ENCODE measurements around the gene AMIGO3. TPM values are rescaled to one million over a fixed set of nuclear protein-coding genes. Genes with fewer than 3 reads are reported as not detected.

AMIGO3 gene
- total RNA-seq, 1 experiment from 2014 or later = 0.32 TPM

DNA sequence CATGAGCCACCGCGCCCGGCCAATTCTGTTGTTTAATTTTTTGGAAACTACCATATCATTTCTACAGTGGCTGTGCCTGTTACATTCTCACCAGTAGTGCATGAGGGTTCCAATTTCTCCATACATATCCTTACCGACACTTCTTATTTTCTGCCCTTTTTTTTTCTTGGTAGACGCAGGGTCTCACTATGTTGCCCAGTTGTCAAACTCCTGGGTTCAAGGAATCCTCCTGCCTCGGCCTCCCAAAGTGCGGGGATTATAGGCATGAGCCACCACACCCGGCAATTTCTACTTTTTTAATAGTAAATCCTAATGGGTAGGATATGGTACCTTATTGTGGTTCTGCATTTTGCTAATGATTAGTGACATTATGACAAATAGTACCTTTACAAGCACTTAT, 9.6 kb downstream of the AMIGO3 start:
- no TSS peak for BruUV-seq (replicated peaks)
- Histone ChIP-seq H3K27ac (ENCODE audit: low read depth, low read length) (no peak overlapping the region), H3K4me2 (ENCODE audit: low read length) (no peak overlapping the region), H3K9ac (ENCODE audit: low read length) (no peak overlapping the region), H4K20me1 (ENCODE audit: insufficient read depth) (no peaks in the 10 kb centered on the region), H3K9me3 (ENCODE audit: control insufficient read depth in 1 of 2, insufficient read depth in 1 of 2, low read depth in 1 of 2, low read length in 2 of 2) (no peaks in the 10 kb centered on the region), H3K4me1 (ENCODE audit: control insufficient read depth in 1 of 2, insufficient read depth in 2 of 2, low read length in 2 of 2) (no peaks in the 10 kb centered on the region), H2AFZ (ENCODE audit: low read depth, low read length, poor library complexity, severe bottlenecking) (no peak overlapping the region), H3K9me2 (ENCODE audit: insufficient read depth) (no peaks in the 10 kb centered on the region), H3K27me3 (ENCODE audit: insufficient read depth, low read length) (no peaks in the 10 kb centered on the region), H3K36me3 (ENCODE audit: control insufficient read depth in 1 of 2, insufficient read depth in 2 of 2, low read length in 2 of 2) (peaks cover 0 to 4% of the 10 kb centered on the region in 2 experiments; a peak in 2 of 4 replicates), H3K79me2 (ENCODE audit: insufficient read depth, low read length) (no peaks in the 10 kb centered on the region), H3K4me3 (replicated peaks in 1 of 2; ENCODE audit: low read depth in 1 of 2, low read length in 2 of 2) (no peak overlapping the region)
- no peak for DNase-seq (ENCODE audit: low read depth, low spot score)
- TF ChIP-seq CBX3 (IDR thresholded peaks at IDR 0.05; ENCODE audit: low read depth) = no peak
- TF ChIP-seq TCF7L2 (IDR thresholded peaks at IDR 0.05; ENCODE audit: borderline replicate concordance, extremely low read depth, insufficient read depth, insufficient read length) = no peak
- no peak for TF ChIP-seq ZFX (IDR thresholded peaks at IDR 0.05)
- TF ChIP-seq ZNF274 (IDR thresholded peaks at IDR 0.05; ENCODE audit: low read depth, low read length) = no peak
- no peak for TF ChIP-seq EZH2phosphoT487 (IDR thresholded peaks at IDR 0.05; ENCODE audit: borderline replicate concordance)
- no peak for TF ChIP-seq YY1 (IDR thresholded peaks at IDR 0.05; ENCODE audit: extremely low read depth, insufficient replicate concordance, low read depth, low read length)
- no peak for TF ChIP-seq POLR2AphosphoS5 (IDR thresholded peaks at IDR 0.05; ENCODE audit: low read depth, low read length)
- TF ChIP-seq CEBPB (IDR thresholded peaks at IDR 0.05; ENCODE audit: low read depth) = no peak
- TF ChIP-seq EZH2 (IDR thresholded peaks at IDR 0.05) = no peak
- no peak for TF ChIP-seq RAD21 (IDR thresholded peaks at IDR 0.05; ENCODE audit: low read depth)
- TF ChIP-seq, protein P1, sequence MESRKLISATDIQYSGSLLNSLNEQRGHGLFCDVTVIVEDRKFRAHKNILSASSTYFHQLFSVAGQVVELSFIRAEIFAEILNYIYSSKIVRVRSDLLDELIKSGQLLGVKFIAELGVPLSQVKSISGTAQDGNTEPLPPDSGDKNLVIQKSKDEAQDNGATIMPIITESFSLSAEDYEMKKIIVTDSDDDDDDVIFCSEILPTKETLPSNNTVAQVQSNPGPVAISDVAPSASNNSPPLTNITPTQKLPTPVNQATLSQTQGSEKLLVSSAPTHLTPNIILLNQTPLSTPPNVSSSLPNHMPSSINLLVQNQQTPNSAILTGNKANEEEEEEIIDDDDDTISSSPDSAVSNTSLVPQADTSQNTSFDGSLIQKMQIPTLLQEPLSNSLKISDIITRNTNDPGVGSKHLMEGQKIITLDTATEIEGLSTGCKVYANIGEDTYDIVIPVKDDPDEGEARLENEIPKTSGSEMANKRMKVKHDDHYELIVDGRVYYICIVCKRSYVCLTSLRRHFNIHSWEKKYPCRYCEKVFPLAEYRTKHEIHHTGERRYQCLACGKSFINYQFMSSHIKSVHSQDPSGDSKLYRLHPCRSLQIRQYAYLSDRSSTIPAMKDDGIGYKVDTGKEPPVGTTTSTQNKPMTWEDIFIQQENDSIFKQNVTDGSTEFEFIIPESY (IDR thresholded peaks at IDR 0.05; ENCODE audit: extremely low read depth, insufficient replicate concordance, low read length) = no peak
- TF ChIP-seq, protein P2, sequence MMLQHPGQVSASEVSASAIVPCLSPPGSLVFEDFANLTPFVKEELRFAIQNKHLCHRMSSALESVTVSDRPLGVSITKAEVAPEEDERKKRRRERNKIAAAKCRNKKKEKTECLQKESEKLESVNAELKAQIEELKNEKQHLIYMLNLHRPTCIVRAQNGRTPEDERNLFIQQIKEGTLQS (IDR thresholded peaks at IDR 0.05) = no peak
- ATAC-seq = no peak
- intact Hi-C loops (cut with micrococcal nuclease) = no loop called here
- ChIA-PET POLR2A (no interaction called here), CTCF (no interaction called here), RAD21 (ENCODE audit: low non-redundant PET in 1 of 2, low total read pairs in 2 of 2, uncharacterized antibody in 2 of 2, unreplicated experiment in 2 of 2) (no interaction called here)

All from HCT116 (cell line).